T-helper 2 cell treated with Interferon-gamma antibody and Interleukin-4, amounts not matched to agents 100 ng/mL and 5 ng/mL, for 36 hours (primary cell): Measurements from ENCODE around the gene TMX2. TPM values are rescaled to one million over a fixed set of nuclear protein-coding genes. Genes with fewer than 3 reads are reported as not detected.

ENCODE experiments used
- total RNA-seq: library from RNA; stranded (reverse); gene quantifications from 2 replicates; pipeline ENCODE4 v1.2.3, GENCODE V29; 2022

Gene TMX2
- total RNA-seq, 1 donor from 2014 or later, result 73.6 TPM

Other genes starting within 250 kb of the TMX2 start
- 25.4 and 26.3 TPM in 2 replicates for gene SLC43A1, start 196.9 kb upstream of the TMX2 start, total RNA-seq
- 63.0 and 67.7 TPM in 2 replicates for gene TIMM10, start 181.8 kb upstream of the TMX2 start, total RNA-seq
- gene SMTNL1, start 175.0 kb upstream of the TMX2 start, total RNA-seq, result not detected in 2 replicates
- 238 and 241 TPM in 2 replicates for gene UBE2L6, start 144.9 kb upstream of the TMX2 start, total RNA-seq
- not detected in 2 replicates for gene SERPING1, start 114.9 kb upstream of the TMX2 start, total RNA-seq
- gene YPEL4, start 62.7 kb upstream of the TMX2 start, total RNA-seq, result 0.25 and 0.48 TPM in 2 replicates
- gene CLP1, start 54.8 kb upstream of the TMX2 start, total RNA-seq, result 17.1 and 17.6 TPM in 2 replicates
- gene ZDHHC5, start 44.5 kb upstream of the TMX2 start, total RNA-seq, result 74.8 and 75.7 TPM in 2 replicates
- 12.1 and 12.9 TPM in 2 replicates for gene MED19, start 378 bp upstream of the TMX2 start, total RNA-seq
- 194 and 201 TPM in 2 replicates for gene SELENOH, start 28.9 kb downstream of the TMX2 start, total RNA-seq
- gene BTBD18, start 39.2 kb downstream of the TMX2 start, total RNA-seq, result not detected in 2 replicates
- gene CTNND1, start 49.2 kb downstream of the TMX2 start, total RNA-seq, result 7.5 and 9.3 TPM in 2 replicates